C4-2B (cell line): ENCODE data around the gene PPM1L.

Source experiments
- CTCF ChIP-seq: fragments of 450-650 bp; conservative IDR thresholded peaks from 2 replicates; pipeline ENCODE4 v1.5.1; 2017; ENCODE audit warnings: mild to moderate bottlenecking
- ZFX ChIP-seq: fragments of 450-650 bp; IDR thresholded peaks from 2 replicates; pipeline ENCODE4 v1.6.1; 2017

DNA sequence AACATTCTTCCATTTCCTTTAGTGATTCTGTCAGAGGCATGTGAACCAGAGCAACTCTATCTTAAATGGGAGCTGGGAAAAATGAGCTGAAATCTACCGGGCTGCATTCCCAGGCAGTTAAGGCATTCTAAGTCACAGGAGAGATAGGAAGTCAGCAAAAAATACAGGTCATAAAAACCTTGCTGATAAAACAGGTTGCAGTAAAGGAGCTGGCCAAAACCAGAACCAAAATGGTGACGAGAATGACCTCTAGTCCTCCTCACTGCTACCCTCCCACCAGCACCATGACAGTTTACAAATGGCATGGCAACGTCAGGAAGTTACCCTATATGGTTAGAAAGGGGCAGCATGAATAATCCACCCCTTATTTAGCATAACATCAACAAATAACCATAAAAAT, 282.7 kb downstream of the PPM1L start:
- TF ChIP-seq CTCF (no peak), ZFX (no peak)
